22Rv1 (cell line): ENCODE results near the gene FAM78A.

Experiments used
- CTCF ChIP-seq: fragments of 450-650 bp; IDR thresholded peaks from 2 replicates; pipeline ENCODE4 v1.5.1; 2017; ENCODE audit warnings: mild to moderate bottlenecking
- ZFX ChIP-seq: fragments of 450-650 bp; IDR thresholded peaks from 2 replicates; pipeline ENCODE4 v1.6.1; 2017; ENCODE audit warnings: antibody characterized with exemption, borderline replicate concordance

GRCh38 chr9:131258186-131258585, 18.1 kb downstream of the FAM78A start:
- TF ChIP-seq CTCF: no peak
- TF ChIP-seq ZFX: no peak
